ENCODE data around the gene ZNF765. TPM values are rescaled to one million over a fixed set of nuclear protein-coding genes. Genes with fewer than 3 reads are reported as not detected.
A peak's percentile ranks its signal among the peaks of the same experiment; 100 is the strongest.

Gene ZNF765
- total and polyA plus RNA-seq, 9 of the 15 experiments (the other 6 are each of a cell fraction or from before 2014, with no cell fraction given), result 5.4 to 17.5 (median 9.6) TPM

- no peak for TF ChIP-seq KLF13 (tag; IDR thresholded peaks at IDR 0.05; ENCODE audit: borderline replicate concordance, low read depth)
- no peak for TF ChIP-seq ASH1L (IDR thresholded peaks at IDR 0.05; ENCODE audit: borderline replicate concordance, low read depth, partially characterized antibody)
- peak; percentile 66 for TF ChIP-seq RBFOX2 (IDR thresholded peaks at IDR 0.05; ENCODE audit: low read depth, low read length)
- peak in 1 of 2 experiments; percentile 46 for TF ChIP-seq E2F6 (IDR thresholded peaks at IDR 0.05; ENCODE audit: borderline replicate concordance in 1 of 2, extremely low read depth in 1 of 2, insufficient read depth in 1 of 2, insufficient read length in 1 of 2, low read depth in 1 of 2, low read length in 1 of 2, poor library complexity in 1 of 2, severe bottlenecking in 1 of 2)
- no peak for TF ChIP-seq CTBP1 (IDR thresholded peaks at IDR 0.05; ENCODE audit: borderline replicate concordance)
- TF ChIP-seq MAZ (CRISPR knock-in tag; conservative IDR thresholded peaks at IDR 0.05 in 1 of 2, IDR thresholded peaks at IDR 0.05 in 1 of 2), result peak in 1 of 2 experiments; percentile 47; a peak in 1 of 4 replicates
- TF ChIP-seq NFATC3 (IDR thresholded peaks at IDR 0.05), result no peak
- no peak for TF ChIP-seq FOXK1 (CRISPR knock-in tag; IDR thresholded peaks at IDR 0.05; ENCODE audit: borderline replicate concordance)
- TF ChIP-seq ELF2 (CRISPR knock-in tag; IDR thresholded peaks at IDR 0.05), result no peak
- TF ChIP-seq GTF2B (IDR thresholded peaks at IDR 0.05; ENCODE audit: extremely low read depth, insufficient read length), result no peak
- TF ChIP-seq TGIF2 (CRISPR knock-in tag; IDR thresholded peaks at IDR 0.05), result no peak
- no peak for TF ChIP-seq YY1 (IDR thresholded peaks at IDR 0.05; ENCODE audit: borderline replicate concordance in 1 of 3, control insufficient read depth in 1 of 3, extremely low read depth in 1 of 3, insufficient read depth in 3 of 3, insufficient read length in 1 of 3, insufficient replicate concordance in 2 of 3, low read depth in 1 of 3, low read length in 2 of 3)
- TF ChIP-seq DMBX1 (CRISPR knock-in tag; IDR thresholded peaks at IDR 0.05; ENCODE audit: borderline replicate concordance), result no peak
- no peak for TF ChIP-seq SOX6 (IDR thresholded peaks at IDR 0.05)
- TF ChIP-seq RCOR1 (IDR thresholded peaks at IDR 0.05; ENCODE audit: borderline replicate concordance in 1 of 2, low read depth in 2 of 2, low read length in 2 of 2), result no peak
- TF ChIP-seq ZNF561 (CRISPR knock-in tag; conservative IDR thresholded peaks at IDR 0.05), result no peak
- no peak for TF ChIP-seq SETDB1 (IDR thresholded peaks at IDR 0.05; ENCODE audit: low read length)
- peak; percentile 64 for TF ChIP-seq POLR2A (conservative IDR thresholded peaks at IDR 0.05)
- no peak for TF ChIP-seq CBFA2T3 (IDR thresholded peaks at IDR 0.05)
- no peak for TF ChIP-seq RBM25 (IDR thresholded peaks at IDR 0.05; ENCODE audit: low read depth, low read length, severe bottlenecking)
Measured at GRCh38 chr19:53365134-53365898, 29.6 kb upstream of the ZNF765 start, which contains the start of gene ZNF525 (continued).
